Measurements from ENCODE around the gene TPGS1.

The TPGS1 gene

GRCh38 chr19:507286-508203 lies at the start of gene TPGS1:
Gene TPGS1, plus strand, starts transcription at chr19:507497. Its CDS starts 10 bp downstream, at chr19:507507.
- DNase-seq (ENCODE audit: low read depth in 2 of 2), result peak; percentile 75

GRCh38 chr19:457636-458035 lies 49.7 kb upstream of the TPGS1 start:
- DNase-seq (ENCODE audit: low read depth in 2 of 2), result no peak

GRCh38 chr19:458091-459042 lies 48.9 kb upstream of the TPGS1 start:
- DNase-seq (ENCODE audit: low read depth in 2 of 2), result no peak

- DNase-seq (ENCODE audit: low read depth in 2 of 2), result no peak
Observed at GRCh38 chr19:459724-460511, 47.4 kb upstream of the TPGS1 start.

- no peak for DNase-seq (ENCODE audit: low read depth in 2 of 2)
Observed at GRCh38 chr19:460877-461720, 46.2 kb upstream of the TPGS1 start, which contains the start of gene SHC2. Gene SHC2, minus strand, starts transcription at chr19:461033. Its CDS starts 37 bp downstream, at chr19:460996.

- no peak for DNase-seq (ENCODE audit: low read depth in 2 of 2)
Observed at GRCh38 chr19:461721-462551, 45.4 kb upstream of the TPGS1 start.

- DNase-seq (ENCODE audit: low read depth in 2 of 2), result no peak
Observed at GRCh38 chr19:463483-464207, 43.7 kb upstream of the TPGS1 start.

GRCh38 chr19:464208-464545 lies 43.1 kb upstream of the TPGS1 start:
- DNase-seq (ENCODE audit: low read depth in 2 of 2), result no peak

GRCh38 chr19:465056-465816 lies 42.1 kb upstream of the TPGS1 start:
- DNase-seq (ENCODE audit: low read depth in 2 of 2), result no peak

- no peak for DNase-seq (ENCODE audit: low read depth in 2 of 2)
Observed at GRCh38 chr19:467554-467953, 39.7 kb upstream of the TPGS1 start.

- no peak for DNase-seq (ENCODE audit: low read depth in 2 of 2)
Observed at GRCh38 chr19:468587-469256, 38.6 kb upstream of the TPGS1 start.

GRCh38 chr19:469833-470232 lies 37.5 kb upstream of the TPGS1 start:
- no peak for DNase-seq (ENCODE audit: low read depth in 2 of 2)

- DNase-seq (ENCODE audit: low read depth in 2 of 2), result no peak
Observed at GRCh38 chr19:470701-471100, 36.6 kb upstream of the TPGS1 start.

GRCh38 chr19:472005-472858 lies 35.1 kb upstream of the TPGS1 start:
- no peak for DNase-seq (ENCODE audit: low read depth in 2 of 2)

GRCh38 chr19:474126-475078 lies 32.9 kb upstream of the TPGS1 start:
- no peak for DNase-seq (ENCODE audit: low read depth in 2 of 2)

- no peak for DNase-seq (ENCODE audit: low read depth in 2 of 2)
Observed at GRCh38 chr19:475360-475759, 31.9 kb upstream of the TPGS1 start.

Data from stimulated activated CD8-positive, alpha-beta memory T cell treated with anti-CD3 and anti-CD28 coated beads, Interleukin-2, amount 100 ng/mL, for 48 hours (primary cell).